Astrocyte of the hippocampus (primary cell): ENCODE measurements around the gene RRP8.
A peak's percentile ranks its signal among the peaks of the same experiment; 100 is the strongest.

ENCODE experiments used
- DNase-seq: peaks from one replicate; pipeline ENCODE4 v3.0.0; 2011; ENCODE audit warnings: low read depth, low spot score

The RRP8 gene

DNA sequence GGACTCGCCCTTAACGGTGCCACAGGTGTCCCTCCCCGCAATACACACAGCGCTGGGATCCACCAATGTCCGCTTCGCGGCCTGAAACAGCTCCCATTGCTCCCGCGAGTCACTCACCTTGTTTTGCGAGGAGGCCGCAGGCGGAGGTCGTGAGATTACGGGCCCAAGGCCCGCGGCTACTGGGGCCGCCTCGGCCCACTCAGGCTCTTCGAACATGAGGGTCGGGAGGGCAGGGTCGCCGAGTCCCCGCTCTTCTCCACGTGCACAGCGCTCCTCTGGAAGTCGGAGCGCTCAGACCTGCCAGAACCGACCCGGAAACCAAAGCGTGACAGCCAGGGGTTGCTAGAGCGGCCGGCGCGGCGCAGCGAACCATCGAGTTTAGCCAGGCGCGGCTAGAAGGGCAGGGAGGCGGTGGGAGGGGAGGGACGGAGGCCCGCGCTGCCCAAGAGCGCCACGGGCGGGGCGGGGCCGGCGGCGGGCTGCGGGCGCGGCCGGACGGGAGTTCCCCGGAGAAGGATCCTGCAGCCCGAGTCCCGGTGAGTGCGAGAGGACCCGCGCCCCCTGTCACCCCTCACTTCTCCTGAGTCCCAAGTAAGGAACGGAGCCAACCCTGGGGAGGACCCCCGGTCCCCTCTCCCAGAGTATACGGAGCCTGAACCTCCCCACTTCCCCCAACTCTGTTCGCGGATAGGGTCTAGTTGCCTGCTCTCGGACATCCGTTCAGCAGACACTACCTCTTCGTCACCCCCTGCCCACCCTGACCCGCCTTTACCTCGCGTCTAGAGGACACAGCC lies at the start of gene RRP8, which contains the start of gene ILK:
RRP8 (minus strand) TSS at position 330 of the 794 bp plus-strand sequence; CDS start at position 216, 114 bp downstream.
ILK (plus strand) TSS at position 488 of the 794 bp plus-strand sequence. CDS start 498 bp downstream, outside the sequence.
- DNase-seq: peak; percentile 97

DNA sequence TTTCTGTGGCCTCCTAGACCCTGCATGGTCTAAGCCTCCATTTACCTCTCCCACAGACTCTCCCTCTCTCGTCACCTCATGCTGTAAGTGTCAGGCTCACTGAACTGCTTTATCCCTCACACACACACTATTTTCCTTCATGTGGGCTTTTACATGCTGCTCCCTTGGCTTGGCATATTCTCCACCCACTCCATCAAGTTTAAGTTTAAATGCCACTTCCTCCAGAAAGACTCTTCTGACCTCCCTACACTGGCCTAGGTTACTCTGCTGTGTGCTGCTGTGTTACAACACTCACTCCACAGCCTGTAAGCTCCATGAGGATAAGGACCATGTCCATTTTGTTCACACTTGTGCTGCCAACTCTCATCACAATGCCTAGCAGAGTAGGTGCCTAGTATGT lies 49.7 kb upstream of the RRP8 start:
- DNase-seq: no peak

DNA sequence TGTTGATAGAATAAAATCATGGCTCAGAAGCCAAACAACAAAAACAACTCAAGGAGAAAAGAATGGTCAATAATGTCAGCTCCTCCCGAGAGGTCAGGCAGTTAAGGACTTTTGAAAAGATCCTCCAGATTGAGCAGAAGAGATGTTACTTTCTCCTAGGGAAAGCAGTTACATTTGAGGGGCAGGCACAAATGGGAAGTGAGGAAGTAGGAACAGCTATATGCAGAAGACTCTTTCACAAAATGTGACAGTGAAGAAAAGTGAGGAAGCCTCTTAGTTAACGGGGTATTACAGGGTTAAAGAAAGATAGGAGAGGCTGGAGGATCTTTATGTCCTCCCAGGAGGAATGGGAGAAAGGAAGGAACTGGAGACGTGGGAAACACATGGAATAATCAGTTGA lies 48.8 kb upstream of the RRP8 start:
- no peak for DNase-seq

DNA sequence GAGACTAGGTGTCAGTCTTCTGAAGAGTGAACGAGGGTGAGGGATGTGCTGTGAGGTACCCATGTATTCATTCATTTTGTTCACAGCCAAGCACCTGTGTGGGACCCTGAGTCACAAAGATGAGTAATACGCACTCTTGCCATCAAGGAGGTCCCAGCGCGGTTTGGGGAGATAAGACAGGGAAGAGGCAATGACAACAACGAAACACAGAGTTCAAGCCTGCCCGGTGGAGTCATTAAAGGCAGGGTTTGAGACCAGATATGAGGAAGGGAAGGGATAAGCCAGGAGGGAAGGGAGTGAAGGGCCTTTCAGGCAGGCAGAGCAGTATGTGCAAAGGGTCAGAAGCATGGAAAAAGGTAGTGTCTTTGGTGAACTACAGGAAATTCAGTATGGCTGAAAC lies 47.6 kb upstream of the RRP8 start:
- DNase-seq: no peak

DNA sequence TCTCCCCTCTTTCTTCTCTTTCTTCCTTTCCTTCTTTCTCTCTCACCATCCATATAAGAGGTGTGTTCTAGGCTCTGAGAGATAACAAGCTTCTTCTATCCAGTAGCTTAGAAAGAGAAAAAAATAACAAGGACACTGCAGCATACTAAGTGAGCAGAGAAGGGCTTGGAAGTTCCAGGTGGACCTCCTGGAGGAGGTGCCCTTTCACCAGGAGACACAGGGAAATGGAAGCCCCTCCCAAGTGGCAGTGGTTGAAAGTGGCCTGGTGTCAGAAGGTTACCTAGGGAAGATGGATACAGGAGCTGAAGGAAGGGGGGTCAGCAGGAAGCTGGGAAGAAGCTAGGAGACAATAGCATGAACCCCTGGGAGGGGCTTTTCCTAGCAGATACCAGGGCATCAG lies 46.7 kb upstream of the RRP8 start:
- DNase-seq: no peak

DNA sequence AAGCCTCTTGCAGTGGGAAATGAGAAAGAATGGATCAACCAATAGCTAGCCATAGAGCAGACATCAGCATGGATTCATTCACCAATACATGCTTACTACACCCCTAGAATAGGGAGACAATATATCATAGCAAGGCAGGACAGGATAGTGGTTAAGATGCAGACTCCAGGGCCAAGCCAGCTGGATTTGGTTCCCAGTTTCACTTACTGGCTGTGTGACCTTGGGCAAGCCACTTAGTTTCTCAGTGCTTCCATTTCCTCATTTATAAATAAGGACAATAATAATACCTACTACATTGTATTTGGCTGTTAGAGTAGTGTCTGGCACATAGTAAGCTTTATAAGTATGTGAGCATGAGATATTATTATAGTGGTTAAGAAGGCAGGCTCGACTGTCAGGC lies 45.1 kb upstream of the RRP8 start:
- DNase-seq: no peak

DNA sequence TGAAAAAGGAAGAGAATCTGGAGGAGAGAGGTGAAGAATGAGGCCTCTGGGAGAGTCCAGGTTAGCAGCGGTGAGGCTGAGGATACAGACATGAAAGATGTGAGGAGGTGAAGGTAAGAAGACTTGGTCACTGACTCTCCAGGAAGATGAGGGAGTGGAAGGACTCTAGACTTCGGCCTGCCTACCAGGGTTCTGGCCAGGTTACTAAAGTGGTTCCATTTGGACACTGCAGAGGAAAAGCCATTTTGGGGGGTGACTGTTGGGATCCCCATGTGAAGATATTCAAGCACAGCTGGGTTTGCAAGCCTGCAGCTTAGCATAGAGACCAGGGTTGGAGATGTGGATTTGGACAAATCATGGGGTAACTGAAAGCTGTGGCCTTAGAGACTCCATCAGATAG lies 44.4 kb upstream of the RRP8 start:
- no peak for DNase-seq

DNA sequence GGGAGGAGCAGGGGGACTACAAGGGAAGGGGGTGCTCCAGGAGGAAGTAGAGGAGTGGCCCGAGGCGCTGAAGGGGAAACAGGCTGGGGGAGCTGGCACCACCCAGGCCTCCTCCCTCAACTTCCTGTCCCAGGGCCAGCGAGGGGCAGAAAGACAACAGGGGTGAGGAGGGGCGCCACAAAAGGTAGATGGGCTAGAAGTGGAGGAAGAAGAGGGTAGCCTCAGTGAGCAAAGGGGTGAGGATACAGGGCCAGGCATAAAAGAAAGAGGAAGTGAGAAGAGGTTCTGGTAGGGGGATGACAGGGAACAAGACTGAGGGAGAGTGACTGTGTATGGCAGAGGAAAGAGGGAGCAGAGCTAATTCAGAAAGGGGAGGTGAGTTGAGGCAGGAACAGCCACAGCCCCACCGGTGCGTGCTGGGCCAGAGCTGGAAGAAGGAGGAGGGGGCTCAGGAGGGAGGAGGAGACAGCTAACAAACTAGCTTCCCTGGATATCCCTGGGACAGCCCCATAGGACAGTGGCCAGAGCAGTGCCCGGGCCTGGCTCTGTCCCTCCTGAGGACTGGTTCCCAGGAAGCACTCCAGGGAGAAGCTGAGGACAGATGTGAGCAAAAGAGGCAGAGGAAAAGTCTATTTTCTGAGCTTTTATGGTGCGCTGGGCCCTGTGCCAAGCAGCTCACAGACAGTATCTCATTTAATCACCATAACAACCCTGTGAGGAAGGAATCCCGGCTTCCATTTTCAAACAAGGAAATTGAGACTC lies 43.7 kb upstream of the RRP8 start:
- peak; percentile 39 for DNase-seq

DNA sequence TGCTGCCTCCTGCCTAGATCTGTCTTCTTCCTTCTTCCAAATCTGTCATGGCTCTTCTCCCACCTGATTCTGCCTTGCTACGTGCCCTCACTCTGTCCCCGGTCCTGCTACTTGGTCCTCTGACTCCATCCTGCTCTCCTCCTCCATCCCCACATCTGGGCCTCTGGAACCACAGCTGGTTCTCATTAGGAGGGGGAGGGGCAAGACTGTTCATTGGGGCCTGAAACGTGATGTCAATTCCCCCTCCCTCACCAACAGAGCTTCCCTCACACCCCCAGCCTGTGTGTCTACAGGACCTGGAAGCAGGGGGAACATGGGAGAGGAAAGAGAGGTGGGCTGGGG lies 43.1 kb upstream of the RRP8 start:
- no peak for DNase-seq

DNA sequence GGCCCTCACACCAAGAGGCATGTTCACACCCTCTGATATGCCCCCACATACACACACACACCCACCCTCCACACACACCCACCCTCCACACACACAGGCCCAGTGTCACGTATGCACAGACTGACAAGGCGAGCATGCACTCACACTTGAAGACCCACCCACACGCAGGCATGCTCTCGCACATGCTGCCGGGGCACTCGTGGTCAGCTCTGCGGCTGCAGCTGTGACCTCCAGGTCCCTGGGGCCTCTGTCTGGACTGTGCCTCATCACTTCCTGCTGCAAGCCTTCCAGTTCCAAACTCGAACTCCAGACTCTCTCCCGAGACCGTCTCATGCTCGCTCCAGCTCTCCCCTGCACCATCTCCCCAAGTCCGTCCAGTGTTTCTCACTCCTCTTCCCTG lies 42.7 kb upstream of the RRP8 start:
- DNase-seq: no peak

DNA sequence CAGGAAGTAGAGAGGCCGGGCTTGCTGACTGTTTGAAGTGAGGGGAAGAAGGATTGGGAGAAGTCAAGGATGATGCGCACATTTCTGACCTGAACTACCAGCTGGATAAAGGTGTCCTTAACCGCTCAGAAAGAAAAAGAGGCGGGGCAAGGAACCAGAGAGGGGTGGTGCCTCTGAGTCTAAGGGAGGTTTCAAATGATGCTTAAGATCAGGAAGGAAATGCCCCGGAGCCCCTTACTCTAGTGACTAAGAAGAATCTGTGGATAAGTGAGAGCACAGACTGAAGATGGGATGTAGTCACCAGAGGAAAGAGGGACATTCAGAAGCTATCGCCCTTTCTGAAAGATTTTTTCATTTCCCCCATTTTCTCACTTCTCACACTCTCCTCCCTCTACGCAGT lies 39.5 kb upstream of the RRP8 start:
- DNase-seq: no peak

DNA sequence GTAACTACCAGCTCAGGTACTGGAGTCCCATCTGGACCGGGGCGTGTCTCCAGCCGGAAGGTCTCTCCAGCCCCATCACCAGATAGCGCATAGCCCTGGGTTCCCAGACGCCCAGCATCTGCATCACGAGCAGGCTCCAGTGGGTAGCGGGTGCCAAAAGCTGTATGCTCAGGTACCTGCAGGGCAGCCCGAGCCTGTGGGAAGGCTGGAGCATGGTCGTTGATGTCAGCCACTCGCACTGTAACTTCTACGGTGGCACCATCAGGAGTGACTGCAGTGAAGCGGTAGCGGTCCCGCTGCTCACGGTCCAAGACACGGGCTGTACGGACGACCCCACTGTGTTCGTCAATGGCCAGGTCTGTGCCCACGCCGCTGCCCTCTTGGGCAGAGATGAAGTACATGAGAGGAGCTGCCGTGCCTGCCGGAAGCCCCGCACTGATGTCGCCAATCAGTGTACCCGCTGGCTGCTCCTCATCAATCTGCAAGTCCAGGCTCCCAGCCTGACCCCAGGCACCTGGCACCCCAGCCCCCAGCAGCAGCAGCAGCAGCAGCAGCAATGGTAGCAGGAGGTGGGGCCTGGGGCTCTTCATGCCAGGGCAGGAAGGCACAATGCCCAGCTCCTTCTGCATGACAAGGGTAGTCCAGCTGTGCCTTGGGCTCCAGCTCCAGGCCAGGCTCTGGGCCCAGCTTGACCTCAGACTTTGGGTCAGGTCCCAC lies 37.7 kb upstream of the RRP8 start:
- DNase-seq: no peak

DNA sequence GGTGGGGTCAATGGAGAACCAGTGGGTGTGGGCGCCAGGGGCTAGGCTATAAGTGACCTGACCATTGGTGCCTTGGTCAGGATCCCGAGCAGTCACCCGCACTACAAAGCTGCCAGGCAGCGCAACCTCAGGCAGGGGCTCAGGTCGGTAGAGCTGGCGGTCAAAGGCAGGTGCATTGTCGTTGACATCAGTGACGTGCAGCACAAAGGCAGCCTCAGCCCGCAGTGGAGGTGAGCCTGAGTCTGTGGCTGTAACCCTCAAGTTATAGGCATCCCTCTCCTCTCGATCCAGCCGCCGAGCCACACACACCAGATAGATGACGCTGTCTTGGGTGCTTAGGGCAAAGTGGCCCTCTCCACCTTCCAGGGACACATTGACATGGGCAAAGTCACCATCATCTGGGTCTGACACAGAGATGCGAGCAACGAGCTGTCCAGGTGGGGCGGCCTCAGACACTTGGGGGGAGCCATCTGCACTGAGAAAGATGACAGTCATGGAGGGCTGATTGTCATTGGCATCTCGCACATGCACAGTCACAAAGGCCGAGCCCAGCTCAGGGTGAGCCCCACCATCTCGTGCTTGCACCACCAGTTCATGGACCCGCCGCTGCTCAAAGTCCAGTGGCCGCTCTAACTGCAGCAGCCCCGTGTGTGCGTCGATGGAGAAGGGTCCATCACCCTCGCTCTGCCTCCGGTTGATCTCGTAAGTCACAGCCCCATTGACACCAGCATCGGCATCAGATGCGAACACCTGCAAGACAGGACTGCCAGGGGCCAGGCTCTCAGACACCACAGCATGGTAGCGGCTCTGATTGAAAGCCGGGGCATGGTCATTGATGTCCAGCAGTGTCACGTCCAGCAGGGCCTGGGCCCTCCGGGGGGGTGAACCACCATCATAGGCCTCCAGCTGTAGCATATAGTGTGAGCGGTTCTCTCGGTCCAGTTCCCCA lies 36.9 kb upstream of the RRP8 start:
- no peak for DNase-seq

DNA sequence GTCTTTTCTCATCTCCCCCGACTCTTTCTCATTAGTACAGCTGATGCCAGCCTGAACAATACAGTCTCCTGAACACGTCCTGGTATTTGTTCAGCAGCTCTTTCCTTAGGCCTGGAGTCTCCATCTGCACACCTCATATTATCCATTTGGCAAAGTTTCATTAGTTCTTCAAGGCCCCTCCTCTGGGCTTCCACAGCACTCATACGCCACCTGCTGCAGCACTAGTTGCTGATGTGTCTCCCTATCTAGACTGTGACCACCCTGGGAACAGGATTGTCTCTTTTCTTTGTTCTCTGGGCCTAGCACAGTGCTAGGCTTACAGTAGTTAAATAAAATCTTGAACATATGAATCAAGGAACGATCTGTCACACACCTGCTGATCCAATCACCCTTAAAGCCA lies 35.0 kb upstream of the RRP8 start:
- DNase-seq: no peak

DNA sequence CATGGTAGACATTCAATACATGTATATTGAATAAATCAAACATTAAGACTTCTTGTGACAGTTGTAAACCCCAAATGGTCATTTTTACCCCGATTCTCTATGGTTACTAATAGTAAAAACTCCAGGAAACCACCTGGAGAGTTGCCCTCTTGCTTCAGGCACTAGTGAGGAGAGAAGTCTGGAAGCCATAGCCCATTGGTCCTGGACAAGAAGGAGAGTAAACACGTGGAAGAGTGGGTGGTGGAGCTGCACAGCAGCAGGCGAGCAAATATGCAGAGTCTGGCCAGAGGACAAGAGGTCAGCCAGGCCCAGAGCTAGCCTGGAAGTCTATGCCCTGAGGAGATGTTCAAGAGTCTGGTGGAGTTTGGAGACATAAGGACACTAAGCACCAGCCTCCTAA lies 34.5 kb upstream of the RRP8 start:
- DNase-seq: peak; percentile 36

DNA sequence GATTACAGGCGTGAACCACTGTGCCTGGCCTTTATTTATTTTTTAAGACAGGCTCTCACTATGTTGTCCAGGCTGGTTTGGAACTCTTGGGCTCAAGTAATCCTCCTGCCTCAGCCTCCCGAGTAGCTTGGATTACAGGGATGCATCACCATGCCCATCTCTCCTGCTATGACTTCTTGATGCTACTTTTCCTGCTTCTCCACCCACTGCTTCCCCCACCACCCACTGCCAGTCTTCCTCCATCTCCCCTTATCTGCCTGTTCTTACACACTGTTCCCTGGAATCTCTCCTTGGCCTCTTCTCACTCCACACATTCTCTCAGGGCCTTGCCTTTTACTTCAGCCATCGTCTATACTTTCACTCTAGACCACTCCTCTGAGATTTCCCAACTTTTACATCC lies 33.1 kb upstream of the RRP8 start:
- DNase-seq: no peak

DNA sequence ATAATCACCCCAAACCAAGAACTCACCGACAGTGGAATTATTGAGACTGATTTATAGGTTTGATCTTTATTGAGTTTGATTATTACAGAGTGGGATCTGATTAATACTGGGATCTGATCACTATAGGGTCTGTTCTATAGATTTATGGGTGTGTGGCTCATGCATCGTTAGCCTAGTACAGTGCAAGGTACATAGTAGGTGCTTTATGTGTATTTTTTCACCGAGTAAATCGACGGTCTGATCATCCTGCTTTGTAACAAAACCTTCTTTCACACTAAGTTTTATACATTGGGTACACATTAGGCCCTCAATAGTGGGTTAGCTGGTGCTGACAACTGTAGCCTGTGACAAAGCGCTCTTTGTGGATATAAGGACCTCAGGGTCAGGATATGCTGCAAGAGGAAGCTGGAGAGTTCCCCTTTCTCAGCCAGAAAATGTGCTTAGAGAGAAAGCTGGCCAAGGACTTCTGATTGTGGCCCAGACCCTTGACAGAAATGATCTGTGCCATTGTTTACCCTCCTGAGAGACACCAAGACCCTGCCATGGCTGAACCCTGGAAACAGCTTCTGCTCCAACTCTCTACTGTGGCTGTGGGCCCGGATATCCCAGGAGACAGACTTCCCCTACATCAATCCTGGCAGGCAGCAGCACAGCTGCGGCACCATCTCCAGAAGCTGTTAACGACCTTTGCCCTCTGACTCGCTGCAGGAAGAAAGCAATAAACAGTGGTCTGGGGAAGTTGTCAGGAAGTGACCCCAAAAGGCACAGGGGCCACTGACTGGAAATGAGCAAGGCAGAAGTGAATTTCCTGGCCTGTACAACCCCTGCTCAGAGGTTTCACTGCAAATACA lies 31.9 kb upstream of the RRP8 start:
- no peak for DNase-seq

DNA sequence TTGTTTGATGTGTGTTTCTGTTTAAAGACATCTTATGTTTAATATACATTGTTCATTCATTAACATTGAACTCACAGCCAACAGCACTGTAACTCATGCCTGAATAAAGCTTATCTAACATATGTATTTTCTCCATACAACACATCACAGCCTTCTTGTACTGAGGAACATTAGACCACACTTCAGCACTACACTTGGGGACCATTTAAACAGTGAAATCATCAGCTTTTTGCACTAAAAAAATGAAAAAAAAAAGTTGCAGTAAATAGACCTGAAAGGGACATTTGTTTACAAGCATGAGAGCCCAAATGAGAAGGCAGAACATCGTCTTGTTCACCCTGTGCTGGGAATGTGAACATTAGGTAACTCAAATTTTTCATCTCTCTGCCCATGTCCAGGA lies 31.1 kb upstream of the RRP8 start:
- no peak for DNase-seq

DNA sequence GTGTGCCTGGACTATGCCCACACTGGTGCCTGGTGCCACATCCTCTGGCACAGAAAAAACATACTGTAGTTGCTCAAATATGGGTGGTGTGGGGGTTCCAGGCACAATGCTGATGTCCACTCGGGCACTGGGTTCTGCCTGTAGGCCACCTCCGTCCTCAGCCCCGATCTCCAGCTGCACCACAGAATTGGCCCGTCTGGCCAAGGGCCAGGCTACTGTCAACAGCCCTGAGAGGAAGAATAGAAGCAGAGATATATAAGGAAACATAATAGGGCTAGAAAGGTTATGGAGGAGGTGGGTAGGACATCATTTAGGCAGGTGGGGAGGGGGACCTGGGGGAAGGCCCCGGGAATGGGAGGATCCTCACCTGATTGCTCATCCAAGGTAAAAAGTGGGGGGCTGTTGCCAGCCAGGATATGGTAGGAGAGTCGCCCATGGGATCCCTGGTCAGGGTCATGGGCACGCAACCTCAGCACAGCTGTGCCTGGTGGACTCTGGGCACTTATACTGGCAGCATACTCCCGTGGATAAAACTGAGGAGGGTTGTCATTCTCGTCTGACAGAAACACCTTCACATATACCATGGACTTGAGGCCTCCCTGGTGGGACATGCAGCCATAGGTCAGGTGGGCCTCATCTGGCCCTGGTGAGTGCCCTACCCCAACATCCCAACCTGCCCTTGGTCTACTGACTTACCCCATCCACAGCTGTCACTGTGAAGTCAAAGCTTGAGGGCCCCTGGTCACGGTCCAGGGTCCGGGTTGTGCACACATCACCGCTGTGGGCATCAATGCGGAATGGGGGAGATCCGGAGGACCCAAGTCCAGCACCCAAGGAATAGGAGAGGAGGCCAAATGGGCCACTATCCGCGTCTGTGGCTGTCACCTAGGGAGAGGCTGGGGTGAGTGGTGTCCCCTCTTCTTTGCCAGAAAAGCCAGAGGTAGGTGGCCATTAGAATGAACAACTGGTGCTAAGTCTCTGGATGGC lies 30.3 kb upstream of the RRP8 start:
- no peak for DNase-seq
